Hepatocyte (in vitro differentiated cells): ENCODE measurements around the gene ZER1.

Source experiments
- CTCF ChIP-seq: fragments of 200-600 bp; sonication (generic); IDR thresholded peaks from 2 replicates; pipeline ENCODE4 v1.5.1; 2016; ENCODE audit warnings: antibody characterized with exemption, mild to moderate bottlenecking; ENCODE audit not compliant: poor library complexity
- EZH2 ChIP-seq: fragments of 200-600 bp; sonication (generic); IDR thresholded peaks from 2 replicates; pipeline ENCODE4 v1.6.1; 2016; ENCODE audit warnings: antibody characterized with exemption, mild to moderate bottlenecking, borderline replicate concordance

GRCh38 chr9:128809036-128809599 is 37.4 kb upstream of the ZER1 start:
- TF ChIP-seq CTCF (no peak), EZH2 (no peak)
